Dedifferentiated amniotic fluid mesenchymal stem cell (primary cell): ENCODE data around the gene ROBO1.

Experiments used
- DNase-seq: peaks from one replicate; pipeline ENCODE4 v3.0.0-alpha.2; 2016; ENCODE audit errors: extremely low spot score

Gene ROBO1

GRCh38 chr3:79167651-79168416 lies 600.0 kb downstream of the ROBO1 start:
- peak; percentile 96 for DNase-seq

GRCh38 chr3:79162653-79163052 lies 605.1 kb downstream of the ROBO1 start:
- DNase-seq: no peak

- no peak for DNase-seq
Measured at GRCh38 chr3:79161941-79162340, 605.9 kb downstream of the ROBO1 start.

- no peak for DNase-seq
Measured at GRCh38 chr3:79160421-79160820, 607.4 kb downstream of the ROBO1 start.

- DNase-seq: no peak
Measured at GRCh38 chr3:79159736-79160135, 608.1 kb downstream of the ROBO1 start.

GRCh38 chr3:79157191-79157590 lies 610.6 kb downstream of the ROBO1 start:
- DNase-seq: no peak

- DNase-seq: no peak
Measured at GRCh38 chr3:79154865-79155264, 612.9 kb downstream of the ROBO1 start.

GRCh38 chr3:79148786-79149185 lies 619.0 kb downstream of the ROBO1 start:
- no peak for DNase-seq

GRCh38 chr3:79146024-79146423 lies 621.8 kb downstream of the ROBO1 start:
- no peak for DNase-seq

- DNase-seq: no peak
Measured at GRCh38 chr3:79140708-79141107, 627.1 kb downstream of the ROBO1 start.

GRCh38 chr3:79139395-79140068 lies 628.3 kb downstream of the ROBO1 start:
- DNase-seq: no peak

GRCh38 chr3:79125313-79125984 lies 642.3 kb downstream of the ROBO1 start:
- DNase-seq: no peak

GRCh38 chr3:79115458-79115857 lies 652.3 kb downstream of the ROBO1 start:
- DNase-seq: no peak

- DNase-seq: no peak
Measured at GRCh38 chr3:79113876-79114275, 653.9 kb downstream of the ROBO1 start.

- peak; percentile 18 for DNase-seq
Measured at GRCh38 chr3:79111375-79112052, 656.3 kb downstream of the ROBO1 start.

GRCh38 chr3:79109754-79110153 lies 658.0 kb downstream of the ROBO1 start:
- DNase-seq: no peak

GRCh38 chr3:79103307-79103706 lies 664.5 kb downstream of the ROBO1 start:
- no peak for DNase-seq

- no peak for DNase-seq
Measured at GRCh38 chr3:79097964-79098660, 669.7 kb downstream of the ROBO1 start.

GRCh38 chr3:79094654-79095053 lies 673.1 kb downstream of the ROBO1 start:
- no peak for DNase-seq

- peak; percentile 64 for DNase-seq
Measured at GRCh38 chr3:79086514-79086913, 681.3 kb downstream of the ROBO1 start.

- peak; percentile 53 for DNase-seq
Measured at GRCh38 chr3:79085171-79085570, 682.6 kb downstream of the ROBO1 start.

GRCh38 chr3:79081335-79081734 lies 686.5 kb downstream of the ROBO1 start:
- DNase-seq: no peak
